ENCODE results near the gene GIT2. TPM values are rescaled to one million over a fixed set of nuclear protein-coding genes. Genes with fewer than 3 reads are reported as not detected.

Gene GIT2, protein sequence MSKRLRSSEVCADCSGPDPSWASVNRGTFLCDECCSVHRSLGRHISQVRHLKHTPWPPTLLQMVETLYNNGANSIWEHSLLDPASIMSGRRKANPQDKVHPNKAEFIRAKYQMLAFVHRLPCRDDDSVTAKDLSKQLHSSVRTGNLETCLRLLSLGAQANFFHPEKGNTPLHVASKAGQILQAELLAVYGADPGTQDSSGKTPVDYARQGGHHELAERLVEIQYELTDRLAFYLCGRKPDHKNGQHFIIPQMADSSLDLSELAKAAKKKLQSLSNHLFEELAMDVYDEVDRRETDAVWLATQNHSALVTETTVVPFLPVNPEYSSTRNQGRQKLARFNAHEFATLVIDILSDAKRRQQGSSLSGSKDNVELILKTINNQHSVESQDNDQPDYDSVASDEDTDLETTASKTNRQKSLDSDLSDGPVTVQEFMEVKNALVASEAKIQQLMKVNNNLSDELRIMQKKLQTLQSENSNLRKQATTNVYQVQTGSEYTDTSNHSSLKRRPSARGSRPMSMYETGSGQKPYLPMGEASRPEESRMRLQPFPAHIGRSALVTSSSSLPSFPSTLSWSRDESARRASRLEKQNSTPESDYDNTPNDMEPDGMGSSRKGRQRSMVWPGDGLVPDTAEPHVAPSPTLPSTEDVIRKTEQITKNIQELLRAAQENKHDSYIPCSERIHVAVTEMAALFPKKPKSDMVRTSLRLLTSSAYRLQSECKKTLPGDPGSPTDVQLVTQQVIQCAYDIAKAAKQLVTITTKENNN
- polyA plus RNA-seq: 10.9 and 16.2 TPM in 2 replicates

DNA sequence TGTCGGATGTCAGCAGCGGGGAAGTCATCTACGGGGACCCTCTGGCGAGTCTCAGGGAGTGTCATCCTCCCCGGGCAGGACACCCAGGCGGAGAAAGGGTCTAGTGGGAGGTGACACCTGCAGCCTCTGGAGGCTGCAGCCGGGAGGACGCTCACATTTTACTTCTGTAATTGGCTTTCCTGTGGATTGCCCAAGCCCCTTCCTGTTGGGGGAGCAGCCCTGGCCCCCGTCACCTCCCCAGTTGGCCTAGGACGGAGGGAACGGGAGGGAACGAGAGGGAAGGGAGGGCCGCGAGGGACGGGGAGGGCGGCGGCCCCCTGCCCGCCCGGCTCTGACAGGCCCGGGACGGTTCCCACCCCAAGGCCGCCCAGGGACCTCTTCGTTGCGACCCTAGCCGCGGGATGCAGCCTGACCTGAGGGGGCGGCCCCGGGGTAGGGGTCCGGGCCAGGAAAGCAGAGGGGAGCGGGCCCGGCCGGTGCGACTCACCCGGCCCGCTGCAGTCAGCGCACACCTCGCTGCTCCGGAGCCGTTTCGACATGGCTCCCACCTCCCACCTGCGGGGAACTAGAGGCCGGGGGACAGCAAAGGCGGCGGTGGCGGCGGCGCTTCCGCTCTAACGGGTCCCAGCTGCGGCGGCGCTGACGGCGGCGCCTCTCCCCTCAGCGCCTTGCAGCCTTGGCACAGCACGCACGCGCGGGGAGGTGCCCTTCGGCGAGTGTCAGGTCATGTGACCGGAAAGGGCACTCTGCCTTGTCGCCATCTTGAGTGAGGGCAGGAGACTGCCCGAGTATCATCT, at the start of gene GIT2:
TSS of gene GIT2 (minus strand) at position 683 of the 797 bp plus-strand sequence. CDS start at position 539, 144 bp downstream.

DNA sequence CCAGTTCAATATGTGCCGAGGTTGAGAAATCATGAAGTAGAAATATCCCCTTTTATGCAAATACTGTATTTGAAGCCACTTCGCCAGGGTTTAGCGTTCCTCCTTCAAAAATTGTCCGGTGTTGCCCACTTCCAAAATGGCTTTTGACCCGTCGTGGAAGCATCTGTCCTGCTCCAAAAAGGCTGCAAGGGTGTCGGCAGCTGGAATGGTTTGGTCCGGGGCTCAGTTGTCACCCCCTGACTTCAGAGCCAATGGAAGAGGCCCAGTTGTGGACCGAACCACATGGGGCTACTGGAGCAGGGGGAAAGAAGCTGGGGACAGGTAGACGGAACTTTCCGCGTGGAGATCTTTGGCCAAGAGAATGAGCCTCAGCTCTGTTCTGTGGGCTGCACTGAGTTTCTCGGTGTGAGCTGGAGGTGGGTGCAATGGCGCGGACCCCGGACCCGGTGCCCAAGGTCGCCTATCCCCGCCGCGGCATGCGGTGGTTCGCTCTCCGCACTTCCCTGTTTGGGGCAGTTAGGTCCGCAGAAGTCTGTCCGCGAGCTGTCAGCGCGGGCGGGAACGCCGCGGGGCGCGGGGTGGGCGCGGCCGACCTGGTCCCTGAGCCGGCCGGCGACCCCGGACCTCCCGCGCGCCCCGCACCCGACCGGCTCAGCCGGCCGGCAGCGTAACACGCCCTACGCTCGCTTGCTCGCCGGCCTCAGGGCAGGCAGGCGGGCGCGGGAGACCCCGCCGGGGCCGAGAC, 2.9 kb upstream of the GIT2 start, which contains the start of gene ANKRD13A:
TSS of gene ANKRD13A (plus strand) at position 527 of the 745 bp plus-strand sequence. CDS start 259 bp downstream, outside the sequence.

DNA sequence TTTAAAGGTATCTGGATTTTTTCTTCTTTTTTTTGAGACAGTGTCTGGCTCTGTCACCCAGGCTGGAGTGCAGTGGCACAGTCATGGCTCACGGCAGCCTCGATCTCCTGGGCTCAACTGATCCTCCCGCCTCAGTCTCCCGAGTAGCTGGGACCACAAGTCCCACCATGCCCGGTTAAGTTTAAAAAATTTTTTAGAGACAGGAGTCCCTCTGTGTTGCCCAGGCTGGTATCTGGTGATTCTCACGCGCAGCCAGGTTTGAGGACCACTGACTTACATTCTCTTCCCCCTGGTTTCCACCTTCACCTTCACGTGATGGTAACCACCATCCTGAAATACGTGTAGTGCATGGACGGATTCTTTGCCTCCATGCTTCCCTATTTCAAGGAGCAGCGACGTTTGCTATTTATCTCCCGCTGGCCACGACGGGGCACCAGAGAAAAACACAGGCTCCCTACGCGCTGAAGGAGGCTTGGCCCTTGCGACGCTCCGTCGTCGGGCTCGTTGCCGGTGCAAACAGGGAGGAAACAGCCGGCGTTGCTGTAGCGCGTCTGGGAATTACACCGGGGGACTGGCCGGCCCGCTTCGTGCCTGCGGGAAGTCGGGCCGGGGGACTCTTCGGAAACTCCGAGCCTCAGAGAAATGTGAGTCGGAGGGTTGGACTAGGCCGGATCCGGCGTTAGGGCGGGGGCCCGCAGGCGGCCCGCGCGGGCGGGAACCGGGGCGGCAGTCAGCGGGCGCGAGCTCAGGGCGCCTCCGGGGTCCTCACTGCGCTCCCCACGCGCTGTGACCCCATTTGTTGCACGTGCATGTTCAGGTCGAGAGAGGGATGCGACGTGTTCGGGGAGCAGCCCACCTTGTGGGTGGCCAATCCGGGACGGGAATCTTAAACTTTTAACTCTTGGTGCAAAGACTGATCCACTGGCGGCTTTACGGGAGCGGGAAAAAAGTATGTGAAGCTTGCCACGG, 96.1 kb downstream of the GIT2 start, which contains the start of gene TCHP:
TSS of gene TCHP (plus strand) at position 492 of the 969 bp plus-strand sequence. CDS start 2,753 bp downstream, outside the sequence.

DNA sequence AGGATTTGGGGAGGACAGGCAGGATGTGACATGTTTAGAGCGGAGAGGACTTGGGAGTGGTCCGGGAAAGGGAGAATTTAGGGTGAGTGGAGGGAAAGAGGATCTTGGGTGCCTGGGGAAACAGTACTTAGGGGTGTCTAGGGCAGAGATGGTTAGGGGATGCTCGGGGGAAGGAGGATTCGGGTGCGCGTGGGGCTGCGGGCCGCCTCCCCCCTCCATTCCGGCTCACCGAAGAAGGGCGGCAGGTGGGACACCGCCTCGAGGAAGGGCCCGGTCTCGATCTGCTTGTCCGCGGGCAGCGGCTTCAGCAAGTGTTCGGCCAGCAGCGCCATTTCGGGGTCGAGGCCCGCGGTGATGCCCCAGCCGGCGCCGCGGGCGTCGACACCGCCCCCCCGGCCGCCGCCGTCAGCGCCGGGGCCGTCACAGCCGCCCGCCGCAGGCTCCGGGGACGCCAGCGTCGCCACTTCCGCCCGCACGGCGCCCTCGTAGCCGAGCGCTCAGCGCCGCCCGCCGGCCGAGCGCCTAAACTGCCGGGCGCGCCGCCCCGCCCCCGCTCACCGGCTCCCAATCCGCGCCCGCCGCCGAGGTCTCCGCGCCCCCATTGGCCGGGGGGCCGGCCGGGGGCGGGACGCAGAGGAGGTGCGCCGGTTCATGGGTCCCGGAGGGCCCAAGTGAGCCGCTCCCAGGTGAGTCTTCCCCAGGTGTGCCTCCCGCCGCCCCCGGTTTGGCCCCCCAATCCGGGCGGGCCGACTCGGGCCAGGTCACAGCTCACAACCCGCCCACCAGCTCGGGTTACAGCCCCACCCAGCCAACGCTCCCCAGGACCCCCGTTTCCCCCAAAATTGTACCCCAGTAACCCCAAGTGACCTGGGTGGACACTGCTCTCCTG, 115.9 kb downstream of the GIT2 start, which contains the start of gene GLTP:
TSS of gene GLTP (minus strand) at position 499 of the 889 bp plus-strand sequence. CDS start at position 332, 167 bp downstream.

Other genes with a start within 250 kb of the GIT2 start
- gene TRPV4, start 163.0 kb downstream of the GIT2 start, polyA plus RNA-seq: not detected in 2 replicates
- 5.8 and 6.7 TPM in 2 replicates for gene GLTP, start 115.8 kb downstream of the GIT2 start, polyA plus RNA-seq
- gene TCHP, start 96.1 kb downstream of the GIT2 start, polyA plus RNA-seq: 8.7 and 9.2 TPM in 2 replicates
- gene ANKRD13A, start 3.1 kb upstream of the GIT2 start, polyA plus RNA-seq: 11.2 and 18.9 TPM in 2 replicates
- 170 and 199 TPM in 2 replicates for gene C12orf76, start 52.2 kb upstream of the GIT2 start, polyA plus RNA-seq
- gene IFT81, start 128.0 kb upstream of the GIT2 start, polyA plus RNA-seq: 13.4 and 20.6 TPM in 2 replicates